ENCODE measurements around the gene MYO9B. TPM values are rescaled to one million over a fixed set of nuclear protein-coding genes. Genes with fewer than 3 reads are reported as not detected.

MYO9B gene
- total and polyA plus RNA-seq, 9 of the 15 experiments (the other 6 are each of a cell fraction or from before 2014, with no cell fraction given): 2.4 to 77.6 (median 23.0) TPM

- TF ChIP-seq TAF15 (IDR thresholded peaks at IDR 0.05; ENCODE audit: low read depth, low read length) (no peak), NFIC (IDR thresholded peaks at IDR 0.05) (no peak), SMARCA5 (IDR thresholded peaks at IDR 0.05) (peak; percentile 99), ZNF146 (CRISPR knock-in tag; IDR thresholded peaks at IDR 0.05; ENCODE audit: unreplicated experiment) (no peak), BCOR (IDR thresholded peaks at IDR 0.05) (peak; percentile 97), KLF6 (CRISPR knock-in tag; IDR thresholded peaks at IDR 0.05; ENCODE audit: borderline replicate concordance) (no peak), ZFPM2 (CRISPR knock-in tag; IDR thresholded peaks at IDR 0.05) (no peak), MTA3 (IDR thresholded peaks at IDR 0.05; ENCODE audit: borderline replicate concordance) (no peak), RBM25 (IDR thresholded peaks at IDR 0.05; ENCODE audit: low read depth, low read length, severe bottlenecking) (peak; percentile 97), KHSRP (IDR thresholded peaks at IDR 0.05) (no peak), TCF7 (IDR thresholded peaks at IDR 0.05; ENCODE audit: borderline replicate concordance) (no peak), ZNF140 (CRISPR knock-in tag; IDR thresholded peaks at IDR 0.05) (no peak), ZNF511 (CRISPR knock-in tag; IDR thresholded peaks at IDR 0.05) (no peak), KDM1A (IDR thresholded peaks at IDR 0.05) (peak; percentile 62 to 83), ZKSCAN1 (IDR thresholded peaks at IDR 0.05; ENCODE audit: low read depth, low read length) (no peak), SREBF2 (CRISPR knock-in tag; IDR thresholded peaks at IDR 0.05) (no peak), HOXB6 (CRISPR knock-in tag; IDR thresholded peaks at IDR 0.05; ENCODE audit: borderline replicate concordance) (no peak), SFPQ (IDR thresholded peaks at IDR 0.05; ENCODE audit: low read depth, low read length) (no peak), POLR2G (IDR thresholded peaks at IDR 0.05; ENCODE audit: low read depth, low read length) (no peak), ZNF143 (CRISPR knock-in tag; IDR thresholded peaks at IDR 0.05) (no peak), ZNF766 (CRISPR knock-in tag; conservative IDR thresholded peaks at IDR 0.05) (no peak), ZNF165 (CRISPR knock-in tag; IDR thresholded peaks at IDR 0.05; ENCODE audit: borderline replicate concordance) (no peak), ZNF609 (CRISPR knock-in tag; IDR thresholded peaks at IDR 0.05; ENCODE audit: borderline replicate concordance) (no peak), TRIM24 (IDR thresholded peaks at IDR 0.05) (no peak)
These were observed 43.4 kb downstream of the MYO9B start (continued) for GRCh38 chr19:17118957-17119356.
